HG02938 (cell line): ENCODE data around the gene CES1.
"Not testable (repeated sequence)": the region's sequence is repeated elsewhere in the genome, so short reads cannot be mapped to it uniquely, and the experiment has no call there.

Experiments used
- ATAC-seq: cut with Tn5 transposase; IDR thresholded peaks from one replicate; pipeline ENCODE4 v1.9.1; 2021; ENCODE audit warnings: mild to moderate bottlenecking, moderate library complexity; ENCODE audit not compliant: unreplicated experiment

The CES1 gene

DNA sequence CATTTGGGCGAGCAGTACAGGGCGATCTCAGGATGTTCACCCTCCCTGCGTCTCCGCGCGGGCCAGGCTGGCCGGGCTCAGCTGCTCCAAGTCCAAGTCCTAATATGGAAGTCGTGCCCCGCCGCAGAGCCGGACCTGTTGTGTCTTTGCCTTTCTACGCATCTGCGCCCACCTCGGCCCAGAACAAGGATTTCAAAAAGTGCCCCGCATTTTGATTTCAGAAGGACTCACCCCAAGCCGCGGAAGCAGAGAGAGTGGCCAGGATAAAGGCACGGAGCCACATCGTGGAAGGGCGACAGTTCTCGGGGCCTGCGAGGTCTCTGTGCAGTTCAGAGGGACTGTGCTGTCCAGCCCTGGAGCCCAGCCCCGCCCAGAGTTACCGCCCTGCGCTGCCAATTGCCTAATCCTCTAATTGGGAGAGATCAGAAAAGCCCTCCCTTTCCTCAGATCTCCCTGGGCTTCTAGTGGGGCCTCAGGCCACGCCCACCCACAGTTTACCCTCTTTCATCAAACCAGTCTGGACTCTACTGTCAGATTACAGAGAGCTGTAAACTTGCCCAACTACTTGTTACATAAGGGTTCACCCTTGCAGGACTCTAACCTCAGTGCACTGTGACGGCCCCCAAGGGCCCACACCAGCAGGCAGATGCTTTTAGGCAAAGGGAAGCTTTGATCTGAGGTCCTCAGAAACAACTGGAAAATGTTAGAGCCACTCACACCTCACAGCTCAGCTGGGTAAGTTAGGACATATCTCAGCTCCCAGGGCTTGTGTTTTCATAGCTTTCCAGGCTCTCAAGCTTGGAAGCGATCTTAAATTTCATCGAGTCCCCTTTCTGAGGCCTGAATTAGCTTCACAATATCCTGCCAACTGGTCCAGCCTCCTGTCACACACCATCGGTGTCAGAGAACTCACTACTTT, at the start of gene CES1:
CES1 (minus strand) TSS at position 324 of the 919 bp plus-strand sequence; CDS start at position 283, 41 bp downstream.
- no peak for ATAC-seq

DNA sequence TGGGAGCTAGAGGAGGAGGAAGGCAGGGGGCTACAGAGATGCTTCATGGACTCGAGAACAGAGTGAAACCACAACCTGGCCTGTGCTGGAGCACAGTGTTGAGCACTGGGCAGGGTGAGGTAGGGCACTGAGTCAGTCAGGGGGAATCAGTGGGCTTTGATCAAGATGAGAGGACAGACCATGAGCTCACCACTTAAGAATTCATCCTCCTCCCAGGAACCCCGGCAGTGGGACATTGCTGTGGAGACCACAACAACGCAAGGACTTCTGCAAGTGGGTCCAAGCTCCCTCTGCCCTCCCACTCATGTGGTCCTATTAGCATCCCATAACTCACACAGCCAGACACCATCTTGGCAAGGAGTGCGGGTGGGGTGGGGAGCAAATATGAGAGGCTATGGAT, 44.0 kb upstream of the CES1 start:
- ATAC-seq = no peak

DNA sequence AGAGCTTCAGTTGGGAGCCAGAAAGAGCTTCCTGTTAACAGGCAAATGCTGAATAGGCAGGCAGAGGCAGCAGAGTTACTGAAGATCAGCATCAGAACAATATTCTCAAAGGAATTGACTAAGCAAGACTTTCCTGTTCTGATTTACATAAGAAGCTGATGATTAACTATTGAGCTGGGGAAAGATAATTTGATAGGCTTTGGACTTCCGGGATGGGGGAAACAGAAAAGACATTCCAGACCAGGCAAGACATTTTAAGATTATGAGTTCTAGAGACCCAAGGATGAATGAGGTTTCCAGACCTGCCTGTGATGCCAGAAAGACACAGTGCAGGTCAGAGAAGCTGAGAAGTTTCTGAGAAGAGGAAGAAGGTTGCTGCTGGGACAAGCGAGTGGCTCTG, 42.4 kb upstream of the CES1 start, which contains the start of gene CES5A:
CES5A (minus strand) TSS at position 101 of the 400 bp plus-strand sequence. CDS start 152 bp downstream, outside the sequence.
- ATAC-seq = no peak

DNA sequence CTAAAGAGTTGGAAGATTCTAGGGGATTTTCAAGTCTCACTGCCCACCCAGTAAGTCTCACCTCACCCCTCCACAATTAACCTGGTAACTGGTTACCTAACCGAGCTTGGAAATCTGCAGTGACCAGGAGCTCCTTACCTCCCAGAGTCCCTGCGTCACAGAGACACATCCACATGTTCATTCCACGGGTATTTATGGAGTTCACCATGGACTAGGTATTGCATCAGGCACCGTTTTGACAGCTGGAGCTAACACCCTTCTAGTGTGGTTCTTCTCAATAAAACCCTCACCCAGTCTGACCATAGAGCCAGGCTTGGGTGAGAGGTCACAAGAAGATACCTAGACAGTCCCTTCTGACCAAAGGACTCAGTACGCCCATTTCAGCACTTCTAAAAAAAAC, 40.2 kb upstream of the CES1 start:
- no peak for ATAC-seq

DNA sequence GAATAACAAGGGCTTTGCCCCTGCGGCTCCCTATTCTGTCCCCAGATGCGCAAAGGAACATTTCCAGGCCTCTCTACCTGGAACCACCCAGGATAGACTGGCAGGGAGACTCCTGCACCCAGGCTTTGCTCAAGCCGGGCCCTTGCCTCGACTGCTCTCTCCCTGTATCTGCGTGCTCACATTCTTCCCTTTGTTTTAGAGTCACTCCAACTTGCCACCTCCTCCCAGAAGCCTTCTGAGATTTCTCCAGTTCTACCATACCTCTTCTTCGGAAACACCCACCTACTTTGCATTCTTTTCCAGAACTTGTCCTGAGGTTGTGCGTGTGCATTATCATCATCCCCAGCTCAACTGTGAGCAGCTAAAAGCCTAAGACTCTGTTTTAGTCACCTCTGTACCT, 39.2 kb upstream of the CES1 start:
- ATAC-seq = no peak

DNA sequence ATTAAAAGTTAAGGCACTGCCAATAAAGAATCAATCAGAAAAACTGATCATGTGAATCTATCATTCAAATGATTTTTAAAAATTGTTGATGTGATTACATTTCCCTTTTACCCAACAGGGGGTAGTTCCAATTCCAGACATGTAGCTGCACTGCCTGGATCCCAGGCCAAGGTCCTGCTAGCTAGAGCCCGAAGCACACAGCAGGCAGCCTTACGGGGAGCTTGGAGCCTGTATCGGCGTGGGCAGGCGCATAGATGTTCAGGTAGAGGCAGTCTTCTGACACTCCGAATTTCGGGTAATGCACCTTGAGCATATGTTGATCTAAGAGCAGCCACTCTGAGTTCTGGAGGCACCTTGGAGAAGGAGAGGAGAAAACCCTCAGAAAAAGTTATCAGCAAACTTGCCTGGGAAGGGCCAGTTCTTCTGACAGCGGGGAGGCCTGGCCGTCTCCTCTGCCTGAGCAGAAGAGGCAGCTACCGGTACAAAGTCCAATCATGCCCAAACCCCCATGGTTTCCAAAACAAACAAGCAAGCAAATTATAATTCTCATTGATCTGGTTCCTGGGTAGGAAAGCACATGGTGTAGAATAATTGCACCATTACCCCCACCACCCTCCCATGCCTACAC, 38.6 kb upstream of the CES1 start:
- no peak for ATAC-seq

DNA sequence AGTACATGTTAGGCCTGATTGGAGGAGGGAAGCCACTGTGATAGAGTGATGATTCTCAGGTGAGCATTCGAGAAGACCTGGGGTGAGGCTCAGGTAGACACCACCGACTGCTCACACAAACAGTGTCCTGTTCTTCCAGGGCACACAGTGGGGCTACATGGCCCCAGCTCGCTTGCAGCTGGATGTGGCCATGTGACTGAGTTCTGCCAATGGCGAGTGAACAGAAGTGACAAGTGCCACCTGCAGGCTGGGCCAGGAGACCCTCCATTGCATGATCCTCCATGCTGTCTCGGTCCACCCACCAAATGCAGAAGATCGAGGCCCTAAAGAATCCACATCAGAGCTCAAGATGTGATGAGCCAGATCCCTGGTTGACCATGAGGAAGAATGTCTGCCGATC, 36.1 kb upstream of the CES1 start:
- no peak for ATAC-seq

DNA sequence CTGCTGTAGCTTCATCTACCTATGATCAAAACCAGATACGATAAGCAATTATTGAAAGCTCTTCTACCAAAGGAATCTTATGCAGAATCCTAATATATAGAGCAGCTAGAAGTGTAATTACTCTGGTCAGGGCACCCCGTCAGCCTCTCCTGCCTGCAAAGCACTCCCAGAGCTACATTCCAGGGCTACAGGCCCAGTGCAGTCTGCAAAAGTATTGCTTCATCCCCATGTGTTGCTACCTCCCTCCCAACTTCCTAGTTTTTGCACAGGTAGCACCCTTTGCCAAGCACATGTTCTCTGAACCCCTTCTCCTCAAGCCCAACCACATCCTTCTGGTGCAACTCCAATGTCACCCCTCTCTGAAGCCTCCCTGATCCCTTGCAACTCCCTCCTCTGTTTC, 35.2 kb upstream of the CES1 start:
- no peak for ATAC-seq

DNA sequence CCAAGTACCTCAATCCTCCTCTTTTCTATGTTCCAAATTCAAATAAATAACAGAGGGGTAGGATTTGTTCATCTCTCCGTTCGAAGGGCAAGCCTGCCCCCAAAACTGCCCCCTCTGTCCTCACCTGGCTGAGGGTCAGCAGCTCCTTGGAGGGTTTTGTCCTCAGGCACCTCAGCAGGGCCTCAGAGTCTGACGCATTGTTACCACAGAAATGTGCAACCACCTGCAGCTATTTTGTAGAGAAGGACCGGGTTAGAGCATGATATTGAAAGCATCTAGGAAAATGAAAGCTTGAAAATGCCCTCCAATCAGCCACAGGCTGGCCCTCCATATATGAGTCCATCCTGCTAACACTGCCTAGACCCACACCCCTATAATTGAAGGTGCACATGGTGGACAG, 28.4 kb upstream of the CES1 start:
- ATAC-seq = no peak

DNA sequence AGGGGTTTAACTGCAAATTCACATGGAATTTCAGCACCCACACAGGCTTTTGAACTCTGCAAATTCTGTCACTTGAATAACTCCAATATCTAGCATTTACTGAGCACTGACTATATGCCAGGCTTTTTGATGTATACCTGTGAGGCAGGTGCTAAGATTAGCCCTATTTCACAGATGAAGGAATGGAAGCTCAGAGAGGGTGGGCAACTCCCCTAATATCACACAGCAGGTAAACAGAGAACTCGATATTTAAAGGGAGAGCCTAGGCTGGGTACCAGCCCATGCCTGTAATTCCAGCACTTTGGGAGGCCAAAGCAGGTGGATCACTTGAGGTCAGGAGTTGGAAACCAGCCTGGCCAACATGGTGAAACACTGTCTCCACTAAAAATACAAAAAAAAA, 24.8 kb upstream of the CES1 start:
- not testable (repeated sequence) for ATAC-seq

DNA sequence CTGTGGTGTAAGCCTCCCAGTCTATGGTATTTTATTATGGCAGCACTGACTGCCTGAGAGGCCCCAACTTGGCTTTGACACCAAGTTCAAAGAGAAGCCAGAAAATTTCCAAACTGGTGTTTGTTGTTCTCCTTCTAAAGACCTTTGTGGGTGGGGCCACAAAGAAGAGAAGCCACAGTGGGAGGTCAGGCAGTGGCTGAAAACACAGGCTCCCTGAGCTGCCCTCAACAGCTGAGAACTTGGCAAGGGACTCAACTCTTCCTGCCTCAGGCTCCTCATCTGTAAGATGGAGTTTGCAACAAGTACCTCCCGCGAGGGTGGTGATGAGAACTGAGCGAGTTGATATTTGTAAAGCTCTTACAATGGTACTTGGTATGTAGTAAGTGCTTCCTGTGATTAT, 24.1 kb upstream of the CES1 start:
- no peak for ATAC-seq

DNA sequence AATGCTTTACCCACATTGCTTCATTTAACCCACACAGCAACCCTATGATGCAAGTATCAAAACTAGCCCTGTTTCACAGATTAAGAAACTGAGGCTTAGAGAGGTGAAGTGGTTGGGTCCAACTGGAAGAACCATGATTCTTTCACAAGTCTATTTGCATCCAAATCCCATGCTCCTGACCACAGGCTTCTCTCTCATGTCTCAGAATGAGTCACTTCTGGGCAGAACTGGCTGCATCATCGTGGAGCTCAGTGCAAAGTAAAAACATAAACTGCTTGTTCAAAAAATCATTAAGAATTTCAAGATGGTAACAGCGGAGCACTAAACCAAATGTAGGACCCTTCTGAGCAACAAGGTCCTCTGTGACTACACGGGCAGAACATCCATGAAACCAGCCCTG, 20.2 kb upstream of the CES1 start:
- no peak for ATAC-seq

DNA sequence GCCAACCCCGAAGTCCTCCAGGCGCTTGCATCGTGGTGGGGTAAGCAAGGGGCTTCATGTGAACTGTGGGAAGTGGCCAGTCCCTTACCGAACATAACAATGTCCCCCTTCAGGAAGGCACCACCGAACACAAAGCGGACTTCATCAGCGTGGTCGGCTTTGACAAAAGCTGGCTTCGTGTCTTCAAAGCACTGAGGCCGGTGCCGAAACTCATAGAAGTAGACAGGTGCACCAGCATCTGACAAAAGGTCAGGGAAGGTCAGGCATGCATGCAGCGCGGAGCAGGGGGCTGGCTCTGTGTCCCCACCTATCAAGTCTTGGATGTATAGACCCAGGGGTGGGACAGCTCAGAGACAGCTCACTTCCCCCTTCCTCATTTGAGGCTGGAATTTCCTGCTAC, 16.6 kb upstream of the CES1 start:
- no peak for ATAC-seq

DNA sequence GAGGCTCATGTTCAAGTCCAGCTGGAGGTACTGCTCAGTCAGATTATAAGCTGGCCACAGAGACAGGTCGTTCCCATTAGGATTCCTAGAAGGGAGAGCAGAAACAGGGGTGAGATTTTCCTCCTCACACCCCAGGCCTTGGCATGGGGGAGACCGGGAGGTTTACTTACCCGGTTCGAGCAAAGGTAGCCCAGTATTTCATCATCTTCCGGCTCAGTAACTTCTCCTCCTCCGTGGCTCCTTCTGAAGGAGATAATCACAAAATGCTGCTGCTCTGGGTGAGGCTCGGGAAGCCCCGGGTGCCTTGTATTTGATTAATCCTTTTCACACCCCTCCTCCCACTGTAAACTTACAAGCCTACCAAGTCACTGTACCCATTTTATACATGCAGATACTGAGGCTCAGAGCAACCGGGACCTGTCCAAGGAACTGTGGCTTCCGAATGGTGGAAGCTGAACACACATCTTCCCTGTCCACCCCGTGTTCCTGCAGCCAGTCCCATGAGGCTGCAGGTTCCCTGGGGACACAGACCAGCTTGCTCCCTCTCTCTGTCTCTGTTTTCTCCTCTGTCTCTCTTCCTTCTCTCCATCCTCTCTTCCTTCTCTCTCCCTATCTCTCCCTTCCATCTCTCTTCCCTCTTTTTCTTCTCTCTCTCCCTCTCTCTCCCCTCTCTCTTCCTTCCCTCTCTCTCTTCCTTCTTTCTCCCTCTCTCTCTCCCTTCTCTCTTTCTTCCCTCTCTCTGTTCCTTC, 13.9 kb upstream of the CES1 start:
- no peak for ATAC-seq

DNA sequence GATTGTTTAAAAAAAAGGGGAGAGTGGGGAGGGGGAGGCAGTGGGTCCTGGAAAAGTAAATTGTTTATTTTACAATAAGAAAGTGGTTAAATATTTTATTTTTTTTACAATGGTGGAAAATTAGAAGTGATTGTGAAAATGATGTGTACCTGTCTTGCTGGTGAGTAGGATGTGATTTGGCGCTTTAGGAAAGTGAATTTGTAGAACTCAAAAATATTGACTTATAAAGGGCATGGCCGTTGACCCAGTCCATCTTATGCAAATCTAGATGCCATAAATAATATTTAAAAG, 10.2 kb upstream of the CES1 start:
- ATAC-seq = no peak

DNA sequence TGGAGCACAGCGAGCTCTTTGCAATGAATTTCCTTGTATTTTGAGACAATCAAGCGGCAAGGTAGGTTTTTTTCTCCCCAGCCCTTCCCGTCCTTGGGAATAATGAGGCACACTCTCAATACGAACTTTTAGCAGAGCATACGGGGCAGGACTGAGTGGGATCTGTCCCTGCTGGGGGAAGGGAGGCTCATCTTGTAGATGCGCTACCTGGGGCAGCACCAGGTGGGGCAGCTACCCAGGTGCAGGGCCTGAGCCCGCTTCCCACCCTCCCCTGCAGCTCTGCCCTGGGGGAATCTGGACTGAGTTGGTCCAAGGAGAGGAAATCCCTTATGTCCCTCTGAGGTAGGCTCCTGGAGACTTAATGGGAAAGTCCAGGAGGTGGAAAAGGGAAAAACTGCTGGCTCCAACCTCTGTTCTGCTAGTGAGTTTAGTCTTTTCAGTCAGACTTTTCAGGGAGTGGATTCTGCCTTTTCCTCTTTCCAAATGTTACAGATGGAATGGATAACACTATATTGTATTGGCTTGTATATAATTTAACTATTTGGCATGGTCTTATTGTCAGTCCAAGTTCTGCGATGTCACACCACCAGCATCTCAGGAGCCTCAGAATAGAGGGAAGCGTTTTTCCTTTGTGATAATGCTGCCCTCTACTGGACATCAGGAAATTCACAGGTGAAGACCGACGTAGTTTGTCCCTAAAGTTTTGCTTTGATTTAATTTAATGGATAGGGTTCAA, 9.6 kb upstream of the CES1 start:
- no peak for ATAC-seq

DNA sequence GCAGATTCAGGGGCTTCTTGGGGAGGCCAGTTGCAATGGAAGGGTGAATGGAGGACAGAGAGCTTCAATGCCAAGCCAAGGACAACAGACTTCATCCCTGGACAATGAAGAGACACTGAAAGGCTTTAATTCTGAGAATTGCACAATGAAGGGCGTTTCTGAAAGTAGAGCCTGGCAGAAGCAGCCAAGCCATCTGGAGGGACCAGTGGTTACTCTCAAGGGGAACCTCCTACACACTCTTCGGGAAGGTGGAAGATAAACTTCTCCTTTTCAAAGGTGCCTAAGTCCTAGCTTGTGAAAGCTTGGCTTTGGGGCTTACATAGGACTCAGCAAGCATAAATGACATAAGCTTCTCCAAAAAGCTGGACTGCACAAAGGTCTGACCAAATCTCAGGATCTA, 6.2 kb upstream of the CES1 start:
- no peak for ATAC-seq

DNA sequence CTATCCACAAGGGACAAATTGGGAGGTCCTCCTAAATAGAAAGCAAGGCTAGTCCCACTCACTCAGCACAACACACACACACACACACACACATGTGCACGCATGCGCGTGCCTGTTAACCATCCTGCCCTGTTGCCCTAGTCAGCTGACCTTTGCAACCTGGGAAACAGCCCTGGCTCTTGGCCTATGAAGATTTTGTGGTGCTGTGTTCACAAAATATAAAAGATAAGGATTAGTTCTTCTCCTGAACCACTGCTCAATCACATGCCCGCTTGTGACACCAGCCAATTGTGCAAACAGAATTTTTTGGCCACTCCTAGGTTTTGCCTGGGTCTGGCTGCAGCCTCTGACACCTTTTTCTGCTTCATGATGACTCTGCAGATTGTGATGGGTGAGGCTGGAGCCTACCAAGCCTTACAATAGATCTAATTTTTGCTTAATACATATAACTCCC, 3.3 kb upstream of the CES1 start:
- ATAC-seq = no peak

DNA sequence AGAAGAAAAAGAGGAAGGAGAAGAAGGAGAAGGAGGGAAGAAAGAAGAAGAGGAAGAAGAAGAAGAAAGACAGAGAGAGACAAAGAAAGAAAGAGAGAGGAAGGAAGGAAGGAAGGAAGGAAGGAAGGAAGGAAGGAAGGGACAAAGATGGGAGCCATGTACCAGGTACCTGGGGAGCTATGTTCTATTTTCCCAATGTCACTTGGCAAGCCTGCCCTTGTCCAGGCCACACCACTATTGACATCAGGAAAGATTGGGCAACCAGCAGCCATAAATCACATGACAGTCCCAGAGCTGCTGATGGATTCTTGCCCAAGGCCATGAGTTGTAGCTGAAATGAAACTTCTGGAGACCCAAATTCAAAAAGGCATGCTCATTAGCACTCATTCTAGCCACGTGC, 2.7 kb upstream of the CES1 start:
- ATAC-seq = no peak

DNA sequence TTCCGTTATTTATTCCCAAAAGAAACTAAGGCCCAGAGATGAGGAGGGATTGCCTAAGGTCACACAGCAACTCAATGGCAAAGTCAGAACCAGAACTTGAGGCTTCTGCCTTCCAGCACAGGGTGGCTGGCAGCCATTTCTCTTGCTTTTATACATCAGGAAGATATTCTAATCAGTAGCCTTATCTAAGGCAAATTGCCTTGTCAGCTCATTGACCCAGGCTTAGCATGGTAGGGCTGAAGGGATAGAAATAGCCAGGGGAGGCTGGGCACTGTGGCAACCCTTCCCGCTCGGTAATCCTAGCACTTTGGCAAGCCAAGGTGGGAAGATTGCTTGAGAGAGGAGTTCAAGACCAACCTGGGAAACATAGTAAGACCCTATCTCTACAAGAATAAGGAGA, 2.3 kb upstream of the CES1 start:
- ATAC-seq = not testable (repeated sequence)

DNA sequence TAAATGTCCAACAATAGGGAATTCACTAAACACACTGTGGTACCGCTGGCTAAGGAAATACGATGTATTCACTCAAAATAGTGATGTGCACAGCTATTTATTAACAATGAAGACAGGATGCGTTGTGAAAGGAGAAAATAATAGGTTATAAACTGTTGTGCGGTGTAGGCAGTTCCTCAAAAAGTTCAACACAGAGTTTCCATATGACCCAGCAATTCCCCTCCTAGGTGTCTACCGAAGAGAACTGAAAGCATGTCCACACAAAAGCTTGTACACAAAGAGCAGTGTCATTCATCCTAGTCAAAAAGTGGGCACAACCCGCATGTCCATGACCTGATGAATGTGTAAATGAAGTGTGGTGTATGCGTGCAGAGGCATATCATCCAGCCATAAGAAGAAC, 1.2 kb upstream of the CES1 start:
- ATAC-seq = peak; percentile 88
